ENCODE measurements around the gene SPATA18. TPM values are rescaled to one million over a fixed set of nuclear protein-coding genes. Genes with fewer than 3 reads are reported as not detected.

The SPATA18 gene
- total RNA-seq, 1 experiment from 2014 or later, result 0.13 TPM

DNA sequence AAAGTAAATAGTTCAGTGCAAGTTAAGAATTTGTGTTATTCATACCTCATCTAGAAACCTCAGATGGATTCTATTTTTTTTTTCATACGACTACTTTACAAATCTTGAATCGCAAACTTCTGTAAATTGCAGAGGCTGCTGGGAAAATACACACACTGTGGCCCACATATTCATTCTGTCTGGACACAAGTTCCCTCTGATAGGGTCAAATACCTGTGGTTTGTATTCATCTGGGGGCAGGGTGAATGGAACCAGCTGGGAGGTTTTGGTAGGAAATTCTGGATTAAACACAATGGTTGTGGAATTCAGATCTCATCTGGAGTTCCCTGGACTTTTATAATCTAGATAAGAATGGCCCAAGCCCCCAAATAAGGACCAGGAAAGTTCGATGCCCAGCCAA lies 56.2 kb downstream of the SPATA18 start:
- H3K9me2 ChIP-seq (ENCODE audit: insufficient read depth), result no peaks in the 10 kb centered on the region
- no peaks in the 10 kb centered on the region for H3K79me2 ChIP-seq (ENCODE audit: low read depth)
- no peaks in the 10 kb centered on the region for H3K36me3 ChIP-seq (ENCODE audit: low read depth)
- H3K4me2 ChIP-seq, result no peak overlapping the region
- H3F3A ChIP-seq (ENCODE audit: insufficient read depth, low read depth), result no peaks in the 10 kb centered on the region
- no peaks in the 10 kb centered on the region for H3K9me3 ChIP-seq (ENCODE audit: insufficient read depth, low read depth)
- TF ChIP-seq CTCF (conservative IDR thresholded peaks at IDR 0.05), result no peak
- no peak for TF ChIP-seq EZH2 (IDR thresholded peaks at IDR 0.05; ENCODE audit: low read depth)
- H4K20me1 ChIP-seq (ENCODE audit: insufficient read depth), result no peaks in the 10 kb centered on the region
- H3K27ac ChIP-seq, result no peak overlapping the region
- H3K4me3 ChIP-seq, result no peak overlapping the region
- no peak for DNase-seq
- BruUV-seq (replicated peaks), result no TSS peak
- no peak overlapping the region for H2AFZ ChIP-seq
- H3K27me3 ChIP-seq (ENCODE audit: insufficient read depth, low read depth), result no peaks in the 10 kb centered on the region
- ChIA-PET POLR2A (ENCODE audit: unreplicated experiment) (no interaction called here), CTCF (no interaction called here)
- H3K4me1 ChIP-seq (replicated peaks; ENCODE audit: insufficient read depth), result no peaks in the 10 kb centered on the region
- intact Hi-C loops (cut with micrococcal nuclease; ENCODE audit: unreplicated experiment), result no loop called here

DNA sequence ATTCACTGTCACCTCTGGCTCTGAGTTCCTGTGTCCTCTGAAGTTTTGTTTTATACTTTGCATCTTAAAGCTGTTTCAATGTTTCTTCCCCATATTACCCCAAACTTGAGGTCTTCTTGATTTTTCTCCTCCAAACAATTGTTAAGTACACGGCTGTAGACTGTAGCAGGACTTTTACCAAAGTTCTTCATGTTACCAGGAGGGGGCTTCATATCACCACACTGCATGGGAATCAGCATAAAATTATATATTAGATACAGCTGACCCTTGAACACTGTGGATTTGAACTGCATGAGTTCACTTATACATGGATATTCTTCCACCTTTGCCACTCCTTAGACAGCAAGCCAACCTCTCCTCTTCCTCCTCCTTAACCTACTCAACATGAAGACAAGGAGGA lies 56.6 kb downstream of the SPATA18 start:
- H3K4me2 ChIP-seq, result no peak overlapping the region
- no peaks in the 10 kb centered on the region for H4K20me1 ChIP-seq (ENCODE audit: insufficient read depth)
- ChIA-PET CTCF (no interaction called here), POLR2A (ENCODE audit: unreplicated experiment) (no interaction called here)
- BruUV-seq (replicated peaks), result no TSS peak
- TF ChIP-seq CTCF (conservative IDR thresholded peaks at IDR 0.05), result no peak
- no peak for TF ChIP-seq EZH2 (IDR thresholded peaks at IDR 0.05; ENCODE audit: low read depth)
- H3K4me1 ChIP-seq (replicated peaks; ENCODE audit: insufficient read depth), result no peaks in the 10 kb centered on the region
- intact Hi-C loops (cut with micrococcal nuclease; ENCODE audit: unreplicated experiment), result no loop called here
- H2AFZ ChIP-seq, result no peak overlapping the region
- H3K4me3 ChIP-seq, result no peak overlapping the region
- H3K27ac ChIP-seq, result no peak overlapping the region
- no peaks in the 10 kb centered on the region for H3K79me2 ChIP-seq (ENCODE audit: low read depth)
- H3F3A ChIP-seq (ENCODE audit: insufficient read depth, low read depth), result no peaks in the 10 kb centered on the region
- no peaks in the 10 kb centered on the region for H3K36me3 ChIP-seq (ENCODE audit: low read depth)
- no peaks in the 10 kb centered on the region for H3K9me2 ChIP-seq (ENCODE audit: insufficient read depth)
- no peaks in the 10 kb centered on the region for H3K27me3 ChIP-seq (ENCODE audit: insufficient read depth, low read depth)
- H3K9me3 ChIP-seq (ENCODE audit: insufficient read depth, low read depth), result no peaks in the 10 kb centered on the region
- no peak for DNase-seq

DNA sequence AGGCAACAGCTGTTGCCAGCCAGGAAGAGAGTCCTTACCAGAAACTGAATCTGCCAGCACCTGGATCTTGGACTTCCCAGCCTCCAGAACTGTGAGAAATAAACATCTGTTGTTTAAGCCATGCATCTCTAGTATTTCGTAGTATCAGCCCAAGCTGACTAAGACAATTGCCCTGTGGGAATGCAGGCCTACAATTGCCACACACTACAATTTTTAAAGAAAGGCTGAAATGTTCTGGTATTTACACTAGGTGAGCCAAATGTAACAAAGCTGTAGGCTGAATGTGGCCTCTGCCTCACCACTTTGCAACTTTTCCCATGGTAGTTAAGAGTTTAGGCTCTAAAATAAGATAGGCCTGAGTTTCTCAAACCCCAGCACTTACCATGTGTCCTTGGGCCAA lies 59.1 kb downstream of the SPATA18 start:
- TF ChIP-seq CTCF (conservative IDR thresholded peaks at IDR 0.05) (no peak), EZH2 (IDR thresholded peaks at IDR 0.05; ENCODE audit: low read depth) (no peak)
- Histone ChIP-seq H4K20me1 (ENCODE audit: insufficient read depth) (no peaks in the 10 kb centered on the region), H3K4me3 (no peak overlapping the region), H3K36me3 (ENCODE audit: low read depth) (no peaks in the 10 kb centered on the region), H3K79me2 (ENCODE audit: low read depth) (no peaks in the 10 kb centered on the region), H2AFZ (no peak overlapping the region), H3K27me3 (ENCODE audit: insufficient read depth, low read depth) (no peaks in the 10 kb centered on the region), H3K4me2 (no peak overlapping the region), H3K27ac (no peak overlapping the region), H3K4me1 (replicated peaks; ENCODE audit: insufficient read depth) (no peaks in the 10 kb centered on the region), H3K9me3 (ENCODE audit: insufficient read depth, low read depth) (no peaks in the 10 kb centered on the region), H3K9me2 (ENCODE audit: insufficient read depth) (no peaks in the 10 kb centered on the region), H3F3A (ENCODE audit: insufficient read depth, low read depth) (no peaks in the 10 kb centered on the region)
- no TSS peak for BruUV-seq (replicated peaks)
- ChIA-PET POLR2A (ENCODE audit: unreplicated experiment) (no interaction called here), CTCF (no interaction called here)
- no peak for DNase-seq
- intact Hi-C loops (cut with micrococcal nuclease; ENCODE audit: unreplicated experiment), result no loop called here

All from PC-9 (cell line).